Caki2 (cell line): Measurements from ENCODE around the gene SLAMF9. TPM values are rescaled to one million over a fixed set of nuclear protein-coding genes. Genes with fewer than 3 reads are reported as not detected.

Source experiments
- DNase-seq: peaks from one replicate; pipeline ENCODE4 v3.0.0-alpha.2; 2015; ENCODE audit warnings: low read depth
- in situ Hi-C: cut with HindIII; loops from 2 replicates; pipeline ENCODE4 v1.10.0; 2016; ENCODE audit warnings: low sequenced_read_pairs, low pct_unique_long_range_greater_than_20kb, mixed read lengths
- total RNA-seq: library from RNA; depleted of rRNA; stranded (reverse); fragments of >200 nt; shearing (Covaris generic); gene quantifications from 2 replicates; pipeline ENCODE4 v1.2.3, GENCODE V29; 2014; ENCODE audit warnings: low replicate concordance

The SLAMF9 gene
- total RNA-seq, 1 experiment from 2014 or later, result not detected

GRCh38 chr1:159980076-159980475 lies 26.0 kb upstream of the SLAMF9 start:
- no peak for DNase-seq
- in situ Hi-C loops, result no loop called here

- DNase-seq, result no peak
- in situ Hi-C loops, result no loop called here
These were observed 25.2 kb upstream of the SLAMF9 start for GRCh38 chr1:159979257-159979656.

- in situ Hi-C loops, result no loop called here
- DNase-seq, result no peak
These were observed 24.0 kb upstream of the SLAMF9 start for GRCh38 chr1:159978107-159978398.

- no peak for DNase-seq
- in situ Hi-C loops, result no loop called here
These were observed 23.5 kb upstream of the SLAMF9 start for GRCh38 chr1:159977364-159978106.

GRCh38 chr1:159974350-159974965 lies 20.4 kb upstream of the SLAMF9 start:
- DNase-seq, result no peak
- in situ Hi-C loops, result no loop called here

GRCh38 chr1:159973350-159973940 lies 19.4 kb upstream of the SLAMF9 start:
- in situ Hi-C loops, result no loop called here
- no peak for DNase-seq

GRCh38 chr1:159972443-159973205 lies 18.6 kb upstream of the SLAMF9 start:
- in situ Hi-C loops, result no loop called here
- no peak for DNase-seq

GRCh38 chr1:159970932-159971342 lies 16.9 kb upstream of the SLAMF9 start:
- no peak for DNase-seq
- in situ Hi-C loops, result no loop called here

- DNase-seq, result no peak
These were observed 14.9 kb upstream of the SLAMF9 start for GRCh38 chr1:159968901-159969300.

GRCh38 chr1:159965263-159965662 lies 11.2 kb upstream of the SLAMF9 start:
- DNase-seq, result no peak
- in situ Hi-C loops, result no loop called here

More at GRCh38 chr1:159968901-159969300, 14.9 kb upstream of the SLAMF9 start:
- in situ Hi-C loops, result no loop called here

GRCh38 chr1:159964144-159964543 lies 10.1 kb upstream of the SLAMF9 start:
- in situ Hi-C loops, result no loop called here
- DNase-seq, result no peak

- in situ Hi-C loops, result no loop called here
- DNase-seq, result no peak
These were observed 8.1 kb upstream of the SLAMF9 start for GRCh38 chr1:159962176-159962575.

- DNase-seq, result no peak
- in situ Hi-C loops, result no loop called here
These were observed 7.6 kb upstream of the SLAMF9 start for GRCh38 chr1:159961636-159962035.

- in situ Hi-C loops, result no loop called here
- DNase-seq, result no peak
These were observed 6.8 kb upstream of the SLAMF9 start for GRCh38 chr1:159960721-159961381.

- in situ Hi-C loops, result no loop called here
- DNase-seq, result no peak
These were observed 5.4 kb upstream of the SLAMF9 start for GRCh38 chr1:159959451-159959850.

GRCh38 chr1:159958719-159959380 lies 4.8 kb upstream of the SLAMF9 start:
- in situ Hi-C loops, result no loop called here
- DNase-seq, result no peak

GRCh38 chr1:159957824-159958268 lies 3.8 kb upstream of the SLAMF9 start:
- no peak for DNase-seq
- in situ Hi-C loops, result no loop called here

GRCh38 chr1:159955456-159955855 lies 1.4 kb upstream of the SLAMF9 start:
- in situ Hi-C loops, result no loop called here
- no peak for DNase-seq
